GM12878 (cell line): ENCODE results near the gene SUN5. TPM values are rescaled to one million over a fixed set of nuclear protein-coding genes. Genes with fewer than 3 reads are reported as not detected.

Experiments used
- ATAC-seq: fragments of 200-7000 bp; cut with Tn5 transposase; 3 replicates; pipeline ENCODE4 v1.9.1; 2020; ENCODE audit warnings: mild to moderate bottlenecking, moderate library complexity
- BruUV-seq: library from RNA; stranded (reverse); fragments of 400-500 nt; replicated peaks from 2 replicates; lab custom pipeline; 2021; lab: Mats Ljungman, UMichigan
- CTCF ChIA-PET: fragments of 300-600 bp; sonication (Branson Sonifier 250); formaldehyde crosslinking; extraction: SDS; loops from one replicate; lab custom pipeline; 2021; ENCODE audit warnings: inconsistent platforms; lab: Yijun Ruan, JAX
- POLR2A ChIA-PET: fragments of 350-600 bp; formaldehyde crosslinking; extraction: SDS; loops from one replicate; lab custom pipeline; 2021; ENCODE audit warnings: inconsistent platforms; lab: Charles Lee
- RAD21 ChIA-PET: fragments of 300-600 bp; sonication (Branson Sonifier 250); formaldehyde crosslinking; loops from one replicate; lab custom pipeline; 2023; ENCODE audit warnings: antibody characterized with exemption; ENCODE audit not compliant: unreplicated experiment; lab: Charles Lee
- SMC1A ChIA-PET: fragments of 300-600 bp; sonication (Branson Sonifier 250); formaldehyde crosslinking; loops from one replicate; lab custom pipeline; 2023; ENCODE audit not compliant: unreplicated experiment, uncharacterized antibody; lab: Charles Lee
- DNase-seq: peaks from one replicate; pipeline ENCODE4 v3.0.0-alpha.2; 2011; ENCODE audit warnings: low read depth, low spot score
- FAIRE-seq: peaks from 3 replicates; lab custom pipeline; 2011; peaks lifted over from hg19 to GRCh38; lab: Jason Lieb, UNC
- H2AFZ ChIP-seq: 2 replicates; pipeline ENCODE4 v1.6.0; 2011; ENCODE audit warnings: low read depth, low read length, control low read depth; ENCODE audit not compliant: control insufficient read depth
- H3K27ac ChIP-seq: 2 replicates; pipeline ENCODE4 v1.5.1; 2011; ENCODE audit warnings: control low read depth; ENCODE audit not compliant: control insufficient read depth, insufficient read depth
- H3K27me3 ChIP-seq, 2 experiments: replicated peaks in 1 of 2; 2 replicates each; pipeline versions ENCODE4 v1.6.0 to v1.6.1; 2011; ENCODE audit warnings: low read length in 1 of 2; ENCODE audit not compliant: control insufficient read depth in 2 of 2, insufficient read depth in 2 of 2
- H3K36me3 ChIP-seq, 2 experiments: 2 replicates each; pipeline ENCODE4 v1.5.1; 2011; ENCODE audit warnings: low read length in 1 of 2; ENCODE audit not compliant: control insufficient read depth in 2 of 2, insufficient read depth in 2 of 2
- H3K4me1 ChIP-seq: 2 replicates; pipeline ENCODE4 v1.6.1; 2011; ENCODE audit warnings: mild to moderate bottlenecking, low read length, moderate library complexity, mixed read lengths; ENCODE audit not compliant: control insufficient read depth, insufficient read depth
- H3K4me2 ChIP-seq: 2 replicates; pipeline ENCODE4 v1.6.0; 2011; ENCODE audit warnings: control low read depth; ENCODE audit not compliant: control insufficient read depth, insufficient read depth
- H3K4me3 ChIP-seq: fragments of 200-600 bp; sonication (generic); 2 replicates; pipeline ENCODE4 v1.5.1; 2016
- H3K79me2 ChIP-seq: 2 replicates; pipeline ENCODE4 v1.6.0; 2011; ENCODE audit warnings: low read length; ENCODE audit not compliant: control insufficient read depth, insufficient read depth
- H3K9ac ChIP-seq: 2 replicates; pipeline ENCODE4 v1.8.0; 2011; ENCODE audit warnings: low read length, control low read depth, mixed read lengths; ENCODE audit not compliant: control insufficient read depth, insufficient read depth
- H3K9me3 ChIP-seq: replicated peaks from 3 replicates; pipeline ENCODE4 v1.5.1; 2011; ENCODE audit warnings: mild to moderate bottlenecking, low read length; ENCODE audit not compliant: control insufficient read depth, insufficient read depth
- H4K20me1 ChIP-seq: 2 replicates; pipeline ENCODE4 v1.6.0; 2011; ENCODE audit not compliant: control insufficient read depth, insufficient read depth
- E2F8 ChIP-seq: fragments of 450-650 bp; IDR thresholded peaks from 2 replicates; pipeline ENCODE4 v1.6.1; 2018; ENCODE audit warnings: mild to moderate bottlenecking, low read depth, moderate library complexity; ENCODE audit not compliant: partially characterized antibody
- HCFC1 ChIP-seq: fragments of 150-350 bp; IDR thresholded peaks from 2 replicates; pipeline ENCODE4 v1.6.1; 2014; ENCODE audit warnings: low read length
- HDGF ChIP-seq: fragments of 450-650 bp; IDR thresholded peaks from 2 replicates; pipeline ENCODE4 v1.6.1; 2016; ENCODE audit warnings: antibody characterized with exemption
- NKRF ChIP-seq: fragments of 450-650 bp; conservative IDR thresholded peaks from 2 replicates; pipeline ENCODE4 v1.6.1; 2017; ENCODE audit warnings: mild to moderate bottlenecking, moderate library complexity
- PBX3 ChIP-seq: IDR thresholded peaks from 2 replicates; pipeline ENCODE4 v1.6.1; 2011; ENCODE audit warnings: mild to moderate bottlenecking, low read depth, low read length, moderate library complexity; ENCODE audit not compliant: insufficient replicate concordance
- PKNOX1 ChIP-seq: fragments of 450-650 bp; IDR thresholded peaks from 2 replicates; pipeline ENCODE4 v1.6.1; 2016; ENCODE audit warnings: mild to moderate bottlenecking
- REST ChIP-seq: IDR thresholded peaks from 2 replicates; pipeline ENCODE4 v1.6.1; 2012; ENCODE audit warnings: mild to moderate bottlenecking, low read depth, low read length
- SKIL ChIP-seq: fragments of 450-650 bp; IDR thresholded peaks from 2 replicates; pipeline ENCODE4 v1.6.1; 2017; ENCODE audit warnings: mild to moderate bottlenecking, low read depth, inconsistent platforms; ENCODE audit not compliant: poor library complexity, severe bottlenecking
- SUZ12 ChIP-seq: fragments of 200-600 bp; sonication (generic); IDR thresholded peaks from one replicate; pipeline ENCODE4 v1.6.1; 2018; ENCODE audit warnings: antibody characterized with exemption, mild to moderate bottlenecking; ENCODE audit not compliant: unreplicated experiment
- WGBS: methylation state at CpG from one replicate; pipeline ENCODE4 v1.1.6; 2016; ENCODE audit warnings: low lambda C conversion rate; ENCODE audit not compliant: insufficient replicate concordance, insufficient coverage; ENCODE audit errors: missing lambda C conversion rate; 5-methylcytosine and 5-hydroxymethylcytosine counted together
- in situ Hi-C: fragments of 300-500 bp; cut with MboI; formaldehyde crosslinking; loops from 9 replicates; pipeline ENCODE4 v1.14.3; 2018; ENCODE audit warnings: mixed read lengths
- intact Hi-C: fragments of 100-400 bp; cut with micrococcal nuclease; formaldehyde crosslinking; loops from one replicate; pipeline ENCODE4 v1.14.2; 2022; ENCODE audit not compliant: unreplicated experiment
- polyA plus RNA-seq, 11 experiments: library from polyadenylated mRNA; depleted of rRNA in 4 of 11; unstranded in 6 of 11; stranded (reverse) in 5 of 11; fragments of >200 nt; fragmentation: Nextera tagmentation in 4 of 11; fragmentation: Illumina TruSeq in 1 of 11; extraction: Ambion mirVana in 4 of 11; extraction: Trizol in 1 of 11; gene quantifications; 1 replicate in 1 of 11; 2 replicates in 10 of 11; pipeline versions ENCODE4 v1.2.1 to v1.2.3, GENCODE V29; 2011 to 2016; ENCODE audit warnings: inconsistent platforms in 2 of 11, missing spikeins in 2 of 11, low read depth in 1 of 11
- total RNA-seq, 4 experiments: library from RNA; depleted of rRNA in 3 of 4; stranded (reverse); fragments of >200 nt in 3 of 4; fragmentation: Illumina TruSeq in 1 of 4; extraction: Trizol in 1 of 4; gene quantifications; 2 replicates each; pipeline versions ENCODE4 v1.2.1 to v1.2.3, GENCODE V29; 2013 to 2021

The SUN5 gene
- total and polyA plus RNA-seq, 10 of the 15 experiments (the other 5 are each of a cell fraction or from before 2014, with no cell fraction given): not detected

GRCh38 chr20:32943490-32944052 lies 60.7 kb downstream of the SUN5 start:
- Histone ChIP-seq H3K27ac (no peak overlapping the region), H3K4me1 (no peaks in the 10 kb centered on the region), H3K4me3 (no peak overlapping the region), H3K27me3 (no peaks in the 10 kb centered on the region), H3K9ac (no peak overlapping the region), H3K79me2 (no peaks in the 10 kb centered on the region), H3K4me2 (no peak overlapping the region), H2AFZ (no peak overlapping the region), H3K36me3 (no peaks in the 10 kb centered on the region), H3K9me3 (no peaks in the 10 kb centered on the region), H4K20me1 (no peaks in the 10 kb centered on the region)
- in situ Hi-C loops: no loop called here
- DNase-seq (no peak), FAIRE-seq (no peak), ATAC-seq (no peak)
- RAD21 ChIA-PET: no interaction called here
- SMC1A ChIA-PET: interaction anchor here (1.1 to 2.4 kb wide), 3 partner anchors 23 to 135 kb away, joined by 3 to 8 read pairs (median 4); no protein-coding TSS in a partner anchor
- intact Hi-C loops: loop anchor here (5.0 kb wide), 1 partner anchor 151 kb away; no protein-coding TSS in a partner anchor
- WGBS: 56% methylated on average over 7 of the region's 7 CpGs
- BruUV-seq: no TSS peak
- POLR2A ChIA-PET: no interaction called here
- CTCF ChIA-PET: interaction anchor here (2.0 to 3.9 kb wide), 3 partner anchors 39 to 348 kb away, joined by 6 to 24 read pairs (median 7); no protein-coding TSS in a partner anchor
- TF ChIP-seq PBX3: no peak
- TF ChIP-seq SUZ12: no peak
- TF ChIP-seq HDGF: no peak
- TF ChIP-seq NKRF: no peak
- TF ChIP-seq REST: no peak
- TF ChIP-seq SKIL: no peak
- TF ChIP-seq E2F8: no peak
- TF ChIP-seq HCFC1: no peak
- TF ChIP-seq PKNOX1: no peak
